H1 (cell line): Measurements from ENCODE around the gene SLC39A10. TPM values are rescaled to one million over a fixed set of nuclear protein-coding genes. Genes with fewer than 3 reads are reported as not detected.

Experiments used
- CTCF ChIA-PET: fragments of 300-600 bp; sonication (Branson Sonifier 250); formaldehyde crosslinking; loops from one replicate; lab custom pipeline; 2021; ENCODE audit not compliant: partially characterized antibody; lab: Charles Lee
- POLR2A ChIA-PET: fragments of 300-600 bp; sonication (Branson Sonifier 250); formaldehyde crosslinking; loops from one replicate; lab custom pipeline; 2021; ENCODE audit warnings: inconsistent platforms; ENCODE audit not compliant: partially characterized antibody; lab: Charles Lee
- DNase-seq, 2 experiments: peaks; one replicate each; pipeline versions ENCODE4 v3.0.0 to v3.0.0-alpha.2; 2010 to 2022; ENCODE audit warnings: low spot score in 2 of 2, low read depth in 1 of 2, mixed read lengths in 1 of 2
- FAIRE-seq: peaks from 2 replicates; lab custom pipeline; 2011; peaks lifted over from hg19 to GRCh38; lab: Jason Lieb, UNC
- H2AFZ ChIP-seq: 2 replicates; pipeline ENCODE4 v1.8.1; 2012; ENCODE audit warnings: low read length, inconsistent platforms
- H2AK5ac ChIP-seq: 2 replicates; pipeline ENCODE4 v1.6.1; 2013; ENCODE audit warnings: low read depth, low read length
- H2BK120ac ChIP-seq: replicated peaks from 2 replicates; pipeline ENCODE3; 2013; ENCODE audit warnings: low read depth, low read length, inconsistent platforms
- H2BK12ac ChIP-seq: 2 replicates; pipeline ENCODE4 v1.6.1; 2013; ENCODE audit warnings: low read depth, low read length
- H2BK15ac ChIP-seq: 2 replicates; pipeline ENCODE4 v1.6.1; 2013; ENCODE audit warnings: low read length
- H2BK20ac ChIP-seq: 2 replicates; pipeline ENCODE4 v1.6.1; 2013; ENCODE audit warnings: low read length
- H2BK5ac ChIP-seq: 2 replicates; pipeline ENCODE4 v1.6.1; 2013; ENCODE audit warnings: low read depth, low read length
- H3K14ac ChIP-seq: 2 replicates; pipeline ENCODE4 v1.6.1; 2013; ENCODE audit warnings: inconsistent platforms; ENCODE audit not compliant: insufficient read length
- H3K18ac ChIP-seq: 2 replicates; pipeline ENCODE4 v1.6.1; 2013; ENCODE audit warnings: low read length; ENCODE audit errors: extremely low read depth
- H3K23ac ChIP-seq: 2 replicates; pipeline ENCODE4 v1.6.1; 2013; ENCODE audit warnings: inconsistent platforms; ENCODE audit not compliant: insufficient read length
- H3K23me2 ChIP-seq: 2 replicates; pipeline ENCODE4 v1.6.1; 2013; ENCODE audit warnings: low read depth, low read length
- H3K27ac ChIP-seq: 2 replicates; pipeline ENCODE4 v1.6.1; 2011; ENCODE audit warnings: low read depth, low read length, inconsistent platforms
- H3K27me3 ChIP-seq, 4 experiments: replicated peaks in 1 of 4; 1 replicate in 1 of 4; 2 replicates in 3 of 4; pipeline versions ENCODE4 v1.6.1 to v1.8.1; 2011 to 2013; ENCODE audit warnings: low read length in 3 of 4, mild to moderate bottlenecking in 3 of 4, inconsistent platforms in 2 of 4, mixed read lengths in 2 of 4, moderate library complexity in 1 of 4; ENCODE audit not compliant: control insufficient read depth in 3 of 4, insufficient read depth in 3 of 4; ENCODE audit errors: extremely low read depth in 1 of 4
- H3K36me3 ChIP-seq, 4 experiments: 2 replicates each; pipeline versions ENCODE4 v1.6.1 to v1.8.1; 2011 to 2013; ENCODE audit warnings: mild to moderate bottlenecking in 4 of 4, low read length in 3 of 4, moderate library complexity in 2 of 4, control low read depth in 1 of 4, inconsistent platforms in 1 of 4; ENCODE audit not compliant: insufficient read depth in 4 of 4, control insufficient read depth in 2 of 4
- H3K4ac ChIP-seq: replicated peaks from 2 replicates; pipeline ENCODE3; 2013; ENCODE audit warnings: low read length, low read depth, mixed read lengths, inconsistent platforms; ENCODE audit not compliant: insufficient read length
- H3K4me1 ChIP-seq, 4 experiments: replicated peaks in 1 of 4; 1 replicate in 1 of 4; 2 replicates in 3 of 4; pipeline versions ENCODE4 v1.6.1 to v1.8.1; 2011 to 2013; ENCODE audit warnings: low read length in 3 of 4, inconsistent platforms in 2 of 4, mixed read lengths in 1 of 4; ENCODE audit not compliant: insufficient read depth in 4 of 4, control insufficient read depth in 3 of 4
- H3K4me2 ChIP-seq, 2 experiments: 2 replicates each; pipeline versions ENCODE4 v1.6.1 to v1.8.1; 2011 to 2013; ENCODE audit warnings: low read depth in 2 of 2, low read length in 2 of 2, control low read depth in 1 of 2, inconsistent platforms in 1 of 2, mild to moderate bottlenecking in 1 of 2; ENCODE audit not compliant: insufficient read depth in 1 of 2
- H3K4me3 ChIP-seq, 4 experiments: fragments of 200-600, 300-600 bp in 1 of 4; sonication (generic), shearing (Covaris generic), sonication (Bioruptor Twin) in 1 of 4; 2 replicates each; pipeline versions ENCODE4 v1.5.1 to v1.8.1; 2011 to 2016; ENCODE audit warnings: low read length in 4 of 4, low read depth in 3 of 4, control low read depth in 2 of 4, inconsistent platforms in 2 of 4, mild to moderate bottlenecking in 2 of 4, mixed read lengths in 1 of 4, moderate library complexity in 1 of 4; ENCODE audit not compliant: insufficient read depth in 2 of 4; ENCODE audit errors: extremely low read depth in 1 of 4
- H3K56ac ChIP-seq: replicated peaks from 2 replicates; pipeline ENCODE3; 2013; ENCODE audit warnings: low read depth, mild to moderate bottlenecking, mixed read lengths, low read length, inconsistent platforms; ENCODE audit not compliant: insufficient read length
- H3K79me1 ChIP-seq: 2 replicates; pipeline ENCODE4 v1.6.1; 2013; ENCODE audit warnings: low read depth, low read length, control low read depth
- H3K79me2 ChIP-seq, 2 experiments: 2 replicates each; pipeline versions ENCODE4 v1.6.1 to v1.8.1; 2012 to 2013; ENCODE audit warnings: low read length in 2 of 2, mild to moderate bottlenecking in 2 of 2, inconsistent platforms in 1 of 2; ENCODE audit not compliant: insufficient read depth in 2 of 2, control insufficient read depth in 1 of 2
- H3K9ac ChIP-seq, 4 experiments: replicated peaks in 1 of 4; 1 replicate in 1 of 4; 2 replicates in 3 of 4; pipeline versions ENCODE4 v1.6.1 to v1.8.1; 2011 to 2013; ENCODE audit warnings: low read depth in 3 of 4, low read length in 3 of 4, control low read depth in 2 of 4, mild to moderate bottlenecking in 2 of 4, moderate library complexity in 2 of 4, inconsistent platforms in 1 of 4; ENCODE audit errors: extremely low read depth in 1 of 4
- H3K9me3 ChIP-seq, 2 experiments: 2 replicates each; pipeline versions ENCODE4 v1.6.1 to v1.8.1; 2012 to 2013; ENCODE audit warnings: mild to moderate bottlenecking in 2 of 2, moderate library complexity in 2 of 2, control low read depth in 1 of 2, inconsistent platforms in 1 of 2, low read depth in 1 of 2, low read length in 1 of 2, mixed read lengths in 1 of 2; ENCODE audit not compliant: insufficient read depth in 2 of 2
- H4K20me1 ChIP-seq, 2 experiments: replicated peaks in 1 of 2; 2 replicates each; pipeline versions ENCODE3 to v1.8.1; 2011 to 2013; ENCODE audit warnings: inconsistent platforms in 2 of 2, low read length in 2 of 2, mild to moderate bottlenecking in 1 of 2; ENCODE audit not compliant: insufficient read depth in 2 of 2, control insufficient read depth in 1 of 2
- H4K5ac ChIP-seq: 2 replicates; pipeline ENCODE4 v1.6.1; 2013; ENCODE audit warnings: low read length, low read depth, mixed read lengths, inconsistent platforms; ENCODE audit not compliant: insufficient read length
- H4K8ac ChIP-seq: 2 replicates; pipeline ENCODE4 v1.8.0; 2013; ENCODE audit warnings: mild to moderate bottlenecking, moderate library complexity, low read length, inconsistent platforms; ENCODE audit not compliant: insufficient read depth; ENCODE audit errors: extremely low read depth
- H4K91ac ChIP-seq: replicated peaks from 2 replicates; pipeline ENCODE3; 2013; ENCODE audit warnings: low read length, mixed read lengths, inconsistent platforms; ENCODE audit not compliant: insufficient read length
- BCL11A ChIP-seq, 2 experiments: IDR thresholded peaks; one replicate each; pipeline ENCODE4 v1.6.1; 2011; ENCODE audit warnings: low read depth in 2 of 2, low read length in 2 of 2, mild to moderate bottlenecking in 2 of 2
- WGBS, 2 experiments: shearing (Covaris generic) in 1 of 2; methylation state at CpG; one replicate each; pipeline versions ENCODE4 v1.1.6 to v1.1.7; 2013 to 2015; ENCODE audit warnings: low lambda C conversion rate in 2 of 2, mixed read lengths in 2 of 2, inconsistent platforms in 1 of 2, low coverage in 1 of 2, missing lambda C conversion rate in 1 of 2; ENCODE audit not compliant: insufficient replicate concordance in 2 of 2, insufficient coverage in 1 of 2, insufficient read length in 1 of 2; ENCODE audit errors: extremely low coverage in 1 of 2, missing lambda C conversion rate in 1 of 2; 5-methylcytosine and 5-hydroxymethylcytosine counted together
- polyA plus RNA-seq, 7 experiments: library from polyadenylated mRNA; depleted of rRNA in 3 of 7; stranded (reverse) in 5 of 7; unstranded in 2 of 7; fragments of >200 nt in 5 of 7; fragments of 200-250 nt in 2 of 7; gene quantifications; 1 replicate in 5 of 7; 2 replicates in 1 of 7; 4 replicates in 1 of 7; pipeline versions ENCODE4 v1.2.1 to v1.2.3, GENCODE V29; 2011 to 2013; ENCODE audit warnings: missing spikeins in 2 of 7, mixed read lengths in 2 of 7
- total RNA-seq: library from RNA; stranded (reverse); fragmentation: NEBNext Ultra II Directional; extraction: Animal tissue kit (Norgen Biotek cat#: 25700); gene quantifications from 2 replicates; pipeline ENCODE4 v1.2.1, GENCODE V29; 2021
- TF ChIP-seq, protein P1 (sequence below): IDR thresholded peaks from 2 replicates; pipeline ENCODE4 v1.6.1; 2012; ENCODE audit warnings: inconsistent platforms

SLC39A10 gene
- total and polyA plus RNA-seq, 2 of the 8 experiments (the other 6 are each of a cell fraction or from before 2014, with no cell fraction given): 68.1 to 234 TPM

- Histone ChIP-seq H3K9me3 (no peaks in the 10 kb centered on the region), H3K4ac (no peak overlapping the region), H3K4me1 (peaks cover 0 to 17% (median 11%) of the 10 kb centered on the region in 4 experiments; a peak in 4 of 7 replicates), H3K56ac (no peak overlapping the region), H4K20me1 (no peaks in the 10 kb centered on the region), H2AK5ac (no peak overlapping the region), H3K9ac (no peak overlapping the region; a peak in 1 of 7 replicates), H2BK12ac (0 out of 2 replicates have a peak overlapping the region, but pooled peaks have one; percentile 20), H3K79me1 (no peaks in the 10 kb centered on the region), H3K23me2 (no peaks in the 10 kb centered on the region), H2BK20ac (0 out of 2 replicates have a peak overlapping the region, but pooled peaks have one; percentile 4), H2BK15ac (no peak overlapping the region), H3K14ac (no peak overlapping the region), H4K5ac (no peak overlapping the region), H3K4me2 (peak overlapping the region; percentile 1 to 54; a peak in 2 of 4 replicates), H4K8ac (no peak overlapping the region), H3K18ac (no peak overlapping the region), H4K91ac (no peak overlapping the region), H3K27ac (0 out of 2 replicates have a peak overlapping the region, but pooled peaks have one; percentile 3), H3K23ac (no peak overlapping the region), H3K4me3 (peak overlapping the region in 1 of 4 experiments; percentile 25; a peak in 1 of 8 replicates), H2BK5ac (no peak overlapping the region), H3K79me2 (peaks cover 0 to 4% of the 10 kb centered on the region in 2 experiments; a peak in 2 of 4 replicates), H2BK120ac (no peak overlapping the region), H3K27me3 (no peaks in the 10 kb centered on the region), H3K36me3 (no peaks in the 10 kb centered on the region), H2AFZ (no peak overlapping the region)
- peak in 1 of 2 experiments; percentile 67 for DNase-seq
- peak; percentile 50 for FAIRE-seq
- ChIA-PET POLR2A (interaction anchor here (0.6 to 2.8 kb wide), 9 partner anchors 10 to 69 kb away, joined by 3 to 17 read pairs (median 5); partner anchors contain the start of gene SLC39A10), CTCF (interaction anchor here (0.9 to 3.2 kb wide), 3 partner anchors 9 to 13 kb away, joined by 3 to 10 read pairs (median 5); partner anchors contain the start of gene SLC39A10)
- no peak for TF ChIP-seq BCL11A (IDR thresholded peaks at IDR 0.05; ENCODE audit: low read depth in 2 of 2, low read length in 2 of 2)
- TF ChIP-seq, protein P1, sequence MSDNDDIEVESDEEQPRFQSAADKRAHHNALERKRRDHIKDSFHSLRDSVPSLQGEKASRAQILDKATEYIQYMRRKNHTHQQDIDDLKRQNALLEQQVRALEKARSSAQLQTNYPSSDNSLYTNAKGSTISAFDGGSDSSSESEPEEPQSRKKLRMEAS: no peak
- 13% methylated on average over 9 of the region's 9 CpGs; no CpG with 5 or more reads in 1 of the 2 experiments for WGBS, 2 experiments
These were observed 10.6 kb upstream of the SLC39A10 start for GRCh38 chr2:195646424-195646823.
